GM20000 (cell line): ENCODE measurements around the gene TMEM221.

ENCODE experiments used
- DNase-seq: peaks from one replicate; pipeline ENCODE4 v3.0.0; 2012; ENCODE audit warnings: low spot score
- TF ChIP-seq, protein P1 (sequence below): IDR thresholded peaks from 2 replicates; pipeline ENCODE4 v1.5.1; 2012; ENCODE audit warnings: mild to moderate bottlenecking, control low read depth; ENCODE audit errors: extremely low read depth, missing control alignments

Gene TMEM221

GRCh38 chr19:17419621-17420474 lies 28.6 kb downstream of the TMEM221 start, which contains the start of gene MVB12A:
TSS of gene MVB12A (plus strand) at chr19:17420047. CDS start at chr19:17420136, 89 bp downstream.
- peak; percentile 98 for DNase-seq
- TF ChIP-seq, protein P1, sequence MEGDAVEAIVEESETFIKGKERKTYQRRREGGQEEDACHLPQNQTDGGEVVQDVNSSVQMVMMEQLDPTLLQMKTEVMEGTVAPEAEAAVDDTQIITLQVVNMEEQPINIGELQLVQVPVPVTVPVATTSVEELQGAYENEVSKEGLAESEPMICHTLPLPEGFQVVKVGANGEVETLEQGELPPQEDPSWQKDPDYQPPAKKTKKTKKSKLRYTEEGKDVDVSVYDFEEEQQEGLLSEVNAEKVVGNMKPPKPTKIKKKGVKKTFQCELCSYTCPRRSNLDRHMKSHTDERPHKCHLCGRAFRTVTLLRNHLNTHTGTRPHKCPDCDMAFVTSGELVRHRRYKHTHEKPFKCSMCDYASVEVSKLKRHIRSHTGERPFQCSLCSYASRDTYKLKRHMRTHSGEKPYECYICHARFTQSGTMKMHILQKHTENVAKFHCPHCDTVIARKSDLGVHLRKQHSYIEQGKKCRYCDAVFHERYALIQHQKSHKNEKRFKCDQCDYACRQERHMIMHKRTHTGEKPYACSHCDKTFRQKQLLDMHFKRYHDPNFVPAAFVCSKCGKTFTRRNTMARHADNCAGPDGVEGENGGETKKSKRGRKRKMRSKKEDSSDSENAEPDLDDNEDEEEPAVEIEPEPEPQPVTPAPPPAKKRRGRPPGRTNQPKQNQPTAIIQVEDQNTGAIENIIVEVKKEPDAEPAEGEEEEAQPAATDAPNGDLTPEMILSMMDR, result no peak

GRCh38 chr19:17419154-17419620 lies 29.3 kb downstream of the TMEM221 start:
- no peak for DNase-seq
- TF ChIP-seq, protein P1, result no peak

GRCh38 chr19:17418710-17419109 lies 29.8 kb downstream of the TMEM221 start:
- TF ChIP-seq, protein P1, result no peak
- no peak for DNase-seq

GRCh38 chr19:17415121-17415520 lies 33.3 kb downstream of the TMEM221 start:
- no peak for DNase-seq
- TF ChIP-seq, protein P1, result no peak

- TF ChIP-seq, protein P1, result no peak
- no peak for DNase-seq
These were observed 34.4 kb downstream of the TMEM221 start for GRCh38 chr19:17414097-17414496.

DNA sequence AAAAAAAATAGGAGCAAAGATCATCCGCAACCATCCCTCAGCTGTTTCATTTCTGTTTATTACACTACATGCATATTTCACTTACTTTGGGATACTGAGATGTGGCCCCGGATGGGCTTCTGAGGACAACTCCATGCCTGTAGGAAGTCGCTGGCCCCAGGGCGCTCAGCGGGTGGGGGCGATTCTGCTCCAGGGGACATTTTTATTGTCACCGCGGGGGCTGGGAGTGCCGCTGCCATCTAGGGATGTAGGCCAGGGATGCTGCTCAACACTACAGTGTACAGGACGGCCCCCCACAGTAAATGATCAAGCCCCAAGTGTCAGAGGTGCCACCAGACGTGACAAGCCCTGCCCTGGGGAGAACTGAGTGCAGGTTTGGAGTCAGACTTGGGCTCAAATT lies 36.7 kb downstream of the TMEM221 start:
- TF ChIP-seq, protein P1, result no peak
- DNase-seq, result no peak

- TF ChIP-seq, protein P1, result no peak
- no peak for DNase-seq
These were observed 38.5 kb downstream of the TMEM221 start for GRCh38 chr19:17409990-17410389.
